Medulla oblongata (tissue), 1 donor: ENCODE measurements around the gene ZNF385C.

Experiments used
- DNase-seq: peaks from one replicate; pipeline ENCODE4 v3.0.0-alpha.2; 2015; ENCODE audit errors: extremely low spot score

The ZNF385C gene

GRCh38 chr17:41989702-41990419 lies 108.4 kb downstream of the ZNF385C start:
- no peak for DNase-seq

- DNase-seq: no peak
Measured at GRCh38 chr17:41988418-41988817, 109.9 kb downstream of the ZNF385C start.

GRCh38 chr17:41987642-41988041 lies 110.6 kb downstream of the ZNF385C start:
- DNase-seq: no peak

GRCh38 chr17:41986634-41987033 lies 111.6 kb downstream of the ZNF385C start:
- DNase-seq: no peak

GRCh38 chr17:41985919-41986318 lies 112.4 kb downstream of the ZNF385C start:
- DNase-seq: no peak

GRCh38 chr17:41984454-41984853 lies 113.8 kb downstream of the ZNF385C start:
- no peak for DNase-seq

- no peak for DNase-seq
Measured at GRCh38 chr17:41982026-41982760, 116.1 kb downstream of the ZNF385C start.

GRCh38 chr17:41977991-41978390 lies 120.3 kb downstream of the ZNF385C start:
- DNase-seq: no peak

- peak; percentile 64 for DNase-seq
Measured at GRCh38 chr17:41976142-41976768, 122.0 kb downstream of the ZNF385C start.
